GM19043 (cell line): ENCODE results near the gene FKBP1A.

ENCODE experiments used
- ATAC-seq: cut with Tn5 transposase; IDR thresholded peaks from one replicate; pipeline ENCODE4 v1.9.1; 2021; ENCODE audit warnings: low read depth; ENCODE audit not compliant: unreplicated experiment

Gene FKBP1A

DNA sequence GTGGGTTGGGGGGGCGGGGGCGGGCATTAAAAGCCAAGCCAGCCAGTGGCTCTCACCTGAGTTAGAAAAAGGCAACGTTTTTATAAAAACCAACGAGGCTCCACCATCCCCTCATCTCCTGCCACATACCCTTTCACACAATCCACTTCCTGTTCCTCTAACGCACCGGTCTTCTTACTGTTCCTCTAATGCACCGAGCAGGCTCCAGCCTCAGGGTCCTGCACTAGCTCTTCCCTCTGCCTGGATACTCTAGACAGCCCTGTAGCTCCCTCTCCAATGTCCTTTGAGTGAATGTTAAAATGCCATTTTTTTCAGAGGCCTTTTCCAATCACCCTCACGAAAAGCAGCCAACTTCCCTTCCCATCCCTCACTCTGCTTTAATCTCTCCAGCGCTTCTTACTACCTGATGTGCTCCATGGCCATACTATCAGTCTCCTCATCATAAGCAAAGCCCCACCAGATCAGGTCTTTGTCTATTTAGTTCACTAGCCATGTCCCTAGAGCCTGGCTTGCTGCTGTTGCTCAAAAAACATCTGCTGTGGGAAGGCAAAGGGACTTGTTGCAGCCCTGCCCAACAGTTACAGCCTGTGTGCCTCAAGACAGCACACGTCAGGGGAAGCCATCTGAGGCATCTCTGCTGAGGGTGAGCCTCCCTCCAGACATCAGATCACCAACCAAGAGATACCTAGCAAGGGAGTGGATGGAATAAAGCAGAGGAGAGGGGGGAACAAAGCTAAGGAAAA is 3.9 kb downstream of the FKBP1A start:
- no peak for ATAC-seq

DNA sequence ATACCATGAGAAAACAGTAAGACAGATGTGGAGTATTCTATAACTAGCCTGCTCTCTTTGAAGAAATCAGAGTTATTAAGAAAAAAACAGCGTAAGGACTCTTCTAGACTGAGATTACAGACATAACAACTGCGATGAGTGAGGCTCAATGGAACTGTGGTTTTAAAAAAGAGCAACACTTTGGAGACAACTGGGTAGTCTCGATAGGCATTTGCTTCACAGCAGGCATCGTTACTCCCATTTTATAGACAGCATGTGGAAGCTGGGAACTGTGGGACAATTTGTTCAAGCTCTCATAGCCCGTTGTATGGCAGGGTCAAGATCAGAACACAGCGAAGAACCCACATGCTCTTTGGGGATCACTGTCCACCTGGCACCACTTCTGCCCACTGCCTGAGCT is 4.6 kb downstream of the FKBP1A start:
- ATAC-seq = no peak

DNA sequence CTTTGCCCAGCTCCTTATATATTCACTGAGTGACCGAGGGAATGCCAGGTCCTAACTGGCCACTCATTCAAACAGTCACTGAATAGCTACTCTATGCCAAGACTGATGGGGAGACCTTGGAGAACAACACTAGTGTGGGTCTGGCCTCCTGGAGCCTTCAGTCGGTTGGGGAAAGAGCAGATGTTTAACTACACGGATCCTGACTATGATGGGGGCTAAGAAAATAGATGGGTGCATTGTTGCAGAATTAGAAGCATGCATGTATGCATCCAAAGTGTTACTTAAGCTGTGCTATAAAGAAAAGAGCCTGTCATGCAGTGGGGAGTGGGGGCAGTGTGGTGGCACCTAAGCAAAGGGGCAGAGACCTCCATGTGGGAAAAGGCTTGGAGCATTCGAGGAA is 6.5 kb downstream of the FKBP1A start:
- no peak for ATAC-seq

DNA sequence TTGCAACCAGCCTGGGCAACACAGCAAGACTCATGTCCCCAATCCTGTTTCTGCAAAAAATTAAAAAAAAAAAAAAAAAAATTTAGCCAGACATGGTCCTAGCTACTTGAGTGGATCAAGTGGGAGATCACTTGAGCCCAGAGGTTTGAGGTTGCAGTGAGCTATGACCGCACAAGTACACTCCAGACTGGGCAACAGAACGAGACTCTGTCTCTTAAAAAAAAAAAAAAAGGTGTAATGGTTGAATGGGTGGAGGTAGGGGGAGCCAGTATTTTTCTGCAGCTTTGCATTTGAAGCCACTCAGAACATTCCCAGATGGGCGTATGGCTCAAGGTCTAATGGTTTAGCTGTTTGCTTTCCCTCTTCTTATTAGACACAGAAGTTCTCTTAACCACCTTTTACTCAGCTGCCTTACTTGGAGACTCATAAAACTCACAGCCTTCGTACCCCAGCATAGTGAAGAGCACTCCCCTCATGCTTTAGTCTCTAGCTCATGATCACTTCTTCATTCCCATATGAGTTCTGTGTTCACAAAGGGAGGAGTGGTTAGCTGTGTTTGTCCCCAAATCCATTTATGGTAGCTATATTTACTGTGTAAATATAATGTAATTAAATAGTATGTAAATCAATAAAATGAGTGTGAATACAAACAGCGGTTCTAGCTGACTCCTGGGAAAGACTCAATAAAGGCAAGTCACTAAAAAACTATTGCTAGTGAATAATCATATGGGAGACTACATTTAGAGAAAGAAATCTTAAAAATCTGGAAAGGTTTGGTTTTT is 9.0 kb downstream of the FKBP1A start:
- no peak for ATAC-seq

DNA sequence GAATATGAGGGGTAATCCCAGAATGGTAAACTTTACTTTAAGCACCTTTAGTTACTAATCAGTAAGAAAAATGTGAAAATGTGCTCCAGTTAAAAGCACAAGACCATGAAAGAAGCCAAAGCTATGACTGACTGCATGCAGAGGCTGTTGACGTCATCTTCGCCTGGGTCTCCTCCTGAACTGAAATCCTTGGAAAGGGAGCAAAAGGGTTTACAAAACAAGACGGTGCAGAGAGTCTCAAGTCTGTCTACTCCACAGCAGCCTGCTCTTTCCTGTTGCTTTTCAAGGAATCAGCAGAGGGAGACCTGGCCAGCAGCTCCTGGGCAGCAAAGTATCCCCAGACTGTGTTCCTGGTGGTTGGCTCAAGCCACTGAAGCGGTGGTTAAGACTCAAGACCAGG is 10.2 kb downstream of the FKBP1A start:
- ATAC-seq = no peak

DNA sequence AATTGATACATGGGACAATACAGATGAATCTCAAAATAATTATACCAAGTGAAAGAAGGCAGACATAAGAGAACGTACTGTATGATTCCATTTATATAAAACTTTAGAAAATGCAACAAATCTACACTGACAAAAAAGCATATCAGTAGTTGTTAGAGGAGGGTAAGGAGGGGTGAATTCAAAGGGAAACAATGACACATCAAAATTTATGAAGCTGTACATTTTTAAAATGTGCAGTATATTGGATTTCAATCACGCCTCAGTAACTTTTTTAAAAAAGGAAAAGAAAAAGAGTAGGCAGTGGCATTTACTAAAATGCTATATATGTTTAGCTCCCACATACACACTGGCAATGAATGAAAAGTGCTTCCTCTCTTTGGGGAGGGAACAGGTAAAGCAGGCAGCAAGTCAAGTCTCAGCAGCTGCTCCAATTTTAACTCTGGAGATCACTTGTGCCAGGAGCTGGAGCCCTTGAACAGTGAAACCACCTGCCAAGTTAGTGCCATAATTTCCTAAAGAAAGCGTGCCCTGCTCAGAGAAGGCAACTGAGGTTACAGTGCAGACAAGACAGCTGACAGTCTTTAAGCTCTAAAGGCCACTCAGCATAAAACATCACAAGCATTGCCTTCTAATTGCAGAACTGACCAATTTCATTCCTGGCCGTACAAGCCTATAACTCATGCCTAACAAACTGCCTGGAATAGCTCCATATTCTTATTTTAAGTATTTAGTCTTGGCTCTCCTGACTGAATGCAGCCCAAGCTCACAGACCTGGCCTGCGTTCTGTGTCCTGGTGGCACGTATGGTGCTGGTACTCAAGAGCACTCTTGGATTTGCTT is 10.9 kb downstream of the FKBP1A start:
- no peak for ATAC-seq

DNA sequence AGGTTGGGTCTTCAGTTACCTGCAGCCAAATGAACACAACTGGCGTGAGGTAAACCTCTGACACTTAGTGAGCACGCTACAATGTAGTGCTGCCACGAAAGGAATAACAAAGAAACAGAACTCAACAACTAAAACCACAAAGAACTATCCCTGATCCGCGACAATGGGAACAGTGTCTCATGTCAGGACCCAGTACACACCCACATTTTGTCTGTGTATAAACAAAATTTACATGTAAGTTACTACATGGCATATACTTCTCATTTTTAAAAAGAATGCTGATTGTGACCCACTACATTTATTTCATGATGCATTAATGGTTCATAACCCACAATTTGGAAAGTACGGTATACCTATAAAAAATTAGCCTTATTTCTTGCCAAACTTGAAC is 14.1 kb downstream of the FKBP1A start:
- no peak for ATAC-seq

DNA sequence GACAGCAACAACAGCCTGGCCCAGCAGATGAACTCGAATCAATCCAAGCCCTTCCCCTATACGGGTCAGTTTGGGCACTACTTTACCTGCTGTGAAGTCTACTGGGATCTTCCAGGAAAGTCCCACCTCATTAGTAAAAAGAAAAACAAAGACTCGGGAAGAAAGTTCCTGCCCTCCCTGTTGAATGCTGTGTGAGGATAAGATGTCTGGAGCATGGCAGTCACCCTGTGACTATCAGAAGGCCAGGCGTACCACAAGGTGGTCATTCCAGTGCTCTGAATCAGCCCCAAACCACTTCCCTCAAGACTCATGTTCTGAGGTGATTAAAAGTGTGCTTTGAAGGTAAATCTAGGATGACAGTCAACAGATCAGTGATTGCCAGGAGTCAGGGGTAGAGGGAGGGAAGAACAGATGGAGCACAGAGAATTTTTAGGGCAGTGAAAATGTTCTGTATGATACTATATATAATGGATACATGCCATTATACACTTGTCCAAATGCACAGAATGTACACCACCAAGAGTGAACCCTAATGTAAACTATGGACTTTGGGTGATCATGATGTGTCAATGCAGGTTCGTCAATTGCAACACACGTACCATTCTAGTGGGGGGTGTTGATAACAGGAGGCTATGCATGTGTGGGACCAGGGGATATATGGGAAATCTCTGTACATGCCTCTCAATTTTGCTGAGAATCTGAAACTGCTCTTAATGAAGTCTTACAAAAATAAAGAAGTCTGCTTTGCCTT is 14.7 kb downstream of the FKBP1A start:
- ATAC-seq = no peak

DNA sequence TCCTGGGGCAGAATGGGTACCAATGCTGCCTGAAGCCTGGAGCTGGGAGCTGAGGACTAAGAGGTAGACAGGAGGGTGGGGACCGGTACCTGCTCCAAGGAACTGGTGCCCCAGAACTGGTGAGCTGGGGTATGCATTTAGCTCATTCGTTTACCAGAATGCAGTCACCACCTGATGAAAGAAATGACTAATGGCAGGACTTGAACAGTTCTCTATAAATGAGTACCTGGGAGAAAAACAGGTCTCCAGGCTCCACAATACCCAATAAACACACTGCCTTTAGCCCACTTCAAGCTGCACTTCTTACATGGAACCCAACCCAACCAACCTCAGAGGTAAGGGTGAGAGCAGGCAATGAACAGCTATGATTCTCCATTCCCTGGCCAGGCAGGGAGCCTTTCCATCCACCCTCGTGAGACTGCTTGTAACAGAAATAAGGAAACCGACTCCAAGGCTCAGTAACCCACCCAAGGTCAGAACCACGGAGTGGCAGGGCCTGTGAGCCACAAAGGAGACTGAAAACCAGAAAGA is 15.4 kb downstream of the FKBP1A start:
- ATAC-seq = no peak

DNA sequence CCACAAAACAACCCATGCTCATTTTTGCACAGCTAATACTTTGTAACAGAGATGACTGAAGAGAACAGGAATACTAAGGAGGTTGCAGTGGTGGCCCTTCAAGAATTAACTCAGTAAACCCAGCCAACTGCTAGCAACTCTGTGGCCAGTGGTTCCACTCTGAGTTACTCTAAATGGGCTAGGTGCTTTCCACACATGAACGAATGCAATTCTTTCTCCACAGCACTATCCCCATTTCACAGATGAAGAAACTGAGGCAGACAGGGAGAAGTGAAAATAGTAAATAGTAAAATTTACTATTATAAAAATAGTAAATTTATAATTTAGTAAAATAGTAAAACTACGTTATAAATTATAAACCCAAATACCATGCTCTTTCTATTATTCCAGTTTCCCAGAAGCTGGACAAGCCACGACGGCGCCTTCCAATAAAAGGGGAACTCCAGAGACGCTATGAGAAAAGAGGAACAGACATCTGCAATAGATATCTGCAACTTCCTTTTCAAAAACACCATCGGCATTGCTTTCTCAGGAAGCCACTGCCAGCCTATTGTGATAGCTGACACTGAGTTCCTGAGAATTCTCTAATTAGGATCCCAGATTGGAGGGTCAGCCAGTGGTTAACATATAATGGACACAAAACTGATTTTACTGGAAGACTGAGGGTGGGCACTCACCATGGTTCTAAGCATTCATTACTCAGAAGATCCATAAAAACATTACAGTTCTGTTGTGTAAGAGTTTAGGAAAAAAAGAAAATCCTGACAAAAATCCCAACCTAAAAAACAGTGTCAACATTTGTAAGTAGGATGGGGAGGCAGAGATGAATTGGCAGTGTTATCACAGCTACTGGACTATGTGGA is 16.2 kb downstream of the FKBP1A start:
- peak; percentile 45 for ATAC-seq

DNA sequence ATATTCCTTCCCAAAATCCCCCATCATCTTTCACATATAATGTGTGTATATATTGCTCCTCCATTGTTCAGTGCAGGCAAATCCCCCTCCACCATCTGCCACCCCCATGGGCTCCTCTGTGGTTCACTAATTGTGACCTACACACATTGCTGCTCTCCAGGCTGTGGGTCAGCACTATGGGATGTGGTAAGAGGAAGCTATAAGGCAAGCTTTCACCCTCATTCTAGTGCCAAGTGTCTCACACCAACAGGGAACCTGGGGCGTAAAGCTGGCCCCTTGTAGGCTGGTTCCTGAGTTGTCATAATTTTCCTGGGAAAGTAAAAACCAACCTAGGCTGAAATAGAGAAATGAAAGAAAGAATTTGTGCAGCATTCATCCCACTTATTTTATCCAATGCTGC is 16.8 kb downstream of the FKBP1A start:
- ATAC-seq = no peak

DNA sequence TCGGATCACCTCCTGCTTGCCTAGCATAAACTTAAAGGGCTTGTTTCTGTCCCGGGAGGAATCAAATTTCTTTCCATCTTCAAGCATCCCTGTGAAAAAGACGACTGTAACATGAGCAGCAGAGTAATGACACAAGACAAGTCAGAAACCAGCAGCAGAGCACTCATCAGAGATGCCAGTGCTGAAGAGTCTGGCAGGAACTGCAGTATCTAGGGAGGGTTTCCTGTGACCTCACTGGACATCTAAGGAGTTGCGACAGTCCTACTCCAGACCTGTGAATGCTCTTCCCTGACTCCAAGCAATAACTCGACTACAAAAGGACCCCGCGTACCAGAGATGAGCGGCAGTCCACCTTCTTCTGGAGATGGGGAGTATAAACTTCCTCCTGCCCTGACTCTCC is 17.3 kb downstream of the FKBP1A start:
- no peak for ATAC-seq

DNA sequence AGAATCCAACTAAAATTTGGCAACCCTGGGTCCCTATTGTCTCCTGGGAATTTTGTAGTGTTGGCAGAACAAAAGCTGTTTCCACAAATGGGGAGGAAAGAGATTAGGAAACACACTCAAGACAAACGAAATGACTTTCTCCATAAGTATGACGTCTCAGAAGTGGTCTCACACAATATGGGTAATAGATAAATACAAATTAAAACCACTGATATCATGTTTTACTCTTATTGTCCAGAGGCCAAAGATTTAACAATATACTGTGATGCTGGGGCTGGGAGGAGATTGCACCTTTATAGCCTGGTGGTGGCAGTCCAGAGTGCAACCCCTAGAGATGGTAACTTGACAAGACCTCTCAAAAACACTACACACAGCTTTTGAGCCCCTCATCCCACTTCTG is 18.6 kb downstream of the FKBP1A start:
- ATAC-seq = no peak

DNA sequence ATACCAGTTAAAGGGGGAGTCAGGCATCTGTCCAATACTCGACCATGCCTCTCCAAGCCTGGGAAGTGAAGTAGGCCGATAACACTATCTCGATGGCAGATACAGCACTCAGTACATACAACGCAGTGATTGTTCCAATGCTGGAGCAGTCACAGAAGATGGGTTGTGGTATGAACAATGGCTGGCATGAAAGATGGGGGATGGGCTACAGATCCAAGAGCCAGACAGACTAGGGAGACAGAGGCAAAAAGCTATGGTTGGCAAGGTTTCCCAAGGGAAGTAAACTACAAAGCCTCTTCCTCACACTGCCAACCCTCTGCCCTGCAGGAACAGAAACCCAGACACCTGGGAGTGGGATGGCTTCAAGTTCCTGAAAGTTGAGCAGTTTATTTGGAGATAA is 19.2 kb downstream of the FKBP1A start:
- no peak for ATAC-seq

DNA sequence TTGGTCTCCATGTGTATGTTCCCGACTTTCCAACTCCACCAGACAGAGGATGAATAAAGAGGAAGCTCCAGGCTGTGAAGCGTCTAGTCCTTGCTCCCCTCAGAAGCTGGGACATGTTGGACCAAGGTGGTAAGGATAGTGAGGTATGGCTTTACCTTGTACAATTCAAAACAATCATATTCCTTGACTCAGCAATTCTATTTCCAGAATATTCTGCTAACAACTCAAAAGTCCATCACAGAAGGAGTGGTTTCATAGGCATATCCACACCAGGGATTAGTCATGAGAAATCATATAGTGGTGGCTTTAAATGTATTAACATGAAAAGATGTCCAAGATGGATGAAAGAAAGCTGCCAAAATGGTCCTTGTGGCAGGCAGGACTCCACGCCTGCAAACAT is 19.8 kb downstream of the FKBP1A start:
- no peak for ATAC-seq

DNA sequence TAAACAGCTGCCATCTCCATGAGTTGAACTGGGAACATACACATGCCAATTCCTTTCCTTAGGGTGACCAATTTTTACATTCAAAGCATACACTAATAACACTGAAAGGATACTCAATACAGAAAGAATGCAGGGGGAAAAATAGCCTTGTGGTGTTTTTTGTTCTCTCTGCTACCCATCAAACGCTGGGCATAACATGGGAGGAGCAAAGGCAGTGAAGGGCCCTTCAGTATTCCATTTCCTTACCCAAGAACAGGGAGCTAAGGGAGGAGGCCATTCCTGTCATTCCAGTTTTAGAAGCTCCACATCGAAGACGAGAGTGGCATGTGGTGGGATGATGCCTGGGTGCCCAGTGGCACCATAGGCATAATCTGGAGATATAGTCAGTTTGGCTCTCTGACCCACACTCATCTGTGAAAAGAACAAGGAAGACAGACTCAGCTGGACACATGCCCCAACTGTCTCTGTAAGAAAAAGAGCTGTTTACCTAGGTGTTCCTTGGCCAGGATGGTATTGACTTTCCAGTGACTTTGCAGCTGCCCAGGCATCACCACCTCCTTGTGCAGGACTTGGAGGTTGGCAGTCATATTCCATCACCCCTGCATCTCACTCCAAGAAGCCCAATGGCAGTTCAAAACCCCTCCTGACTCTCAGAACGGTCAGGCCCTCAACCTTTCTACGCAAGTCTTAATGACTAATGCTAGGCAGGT is 20.9 kb downstream of the FKBP1A start:
- ATAC-seq = no peak

DNA sequence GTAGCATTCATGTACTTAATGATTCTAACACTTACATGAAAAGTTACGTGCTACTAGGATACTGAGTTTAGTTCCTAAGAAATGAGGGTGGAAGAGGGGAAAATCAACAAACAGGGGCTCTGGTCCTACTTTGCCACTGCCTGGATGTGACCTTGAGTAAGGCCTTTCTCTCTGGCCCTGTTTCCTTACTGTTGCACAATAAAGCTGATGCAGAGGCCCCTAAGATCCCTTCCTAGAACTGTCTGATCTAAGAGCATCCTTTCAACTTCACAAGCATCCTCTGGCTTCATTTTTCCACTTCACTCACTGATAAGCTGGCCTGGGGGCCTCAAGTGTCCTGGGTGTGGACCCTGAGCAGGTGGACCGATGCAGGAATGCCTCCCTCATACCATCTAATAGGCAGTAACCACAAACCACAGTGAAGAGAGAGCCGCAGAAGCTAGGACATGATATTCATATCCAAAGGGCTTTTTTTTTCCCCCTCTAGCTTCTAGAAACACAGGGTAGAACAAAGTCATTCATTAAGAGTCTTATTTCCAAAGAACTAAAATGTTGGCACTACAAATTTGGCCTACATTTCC is 21.6 kb downstream of the FKBP1A start:
- ATAC-seq = no peak

DNA sequence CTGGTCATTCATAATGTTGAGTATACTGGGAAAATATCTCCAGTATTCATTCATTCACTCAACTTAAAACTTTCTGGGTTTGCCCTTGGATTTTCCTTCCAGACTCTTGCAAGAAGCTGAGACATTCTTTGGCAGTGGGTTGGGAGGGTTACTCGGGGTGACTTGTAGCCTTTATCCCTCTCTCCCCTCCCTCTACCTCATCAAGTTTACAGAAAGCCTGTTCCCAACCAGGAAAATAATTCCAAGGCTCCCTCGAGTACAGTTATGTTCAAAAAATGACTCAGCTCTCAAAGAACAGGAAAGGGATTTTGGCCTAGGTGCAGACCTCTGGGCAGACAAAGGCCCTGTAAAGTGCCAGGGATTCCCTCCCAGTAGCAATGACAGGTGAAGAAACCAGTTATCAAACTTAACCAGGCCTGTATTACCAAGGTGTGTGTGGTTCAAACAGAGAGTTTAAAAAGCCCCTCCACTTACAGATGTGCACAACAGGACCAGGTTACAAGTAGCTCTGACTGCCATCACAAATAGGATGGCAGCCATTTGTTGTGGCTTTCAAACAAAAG is 22.2 kb downstream of the FKBP1A start:
- no peak for ATAC-seq
